MCF 10A (cell line): ENCODE measurements around the gene SLC6A3. TPM values are rescaled to one million over a fixed set of nuclear protein-coding genes. Genes with fewer than 3 reads are reported as not detected.
"Not testable (repeated sequence)": the region's sequence is repeated elsewhere in the genome, so short reads cannot be mapped to it uniquely, and the experiment has no call there.

Source experiments
- BruUV-seq: library from RNA; stranded (reverse); fragments of 400-500 nt; replicated peaks from 2 replicates; lab custom pipeline; 2021; lab: Mats Ljungman, UMichigan
- CTCF ChIA-PET: fragments of 300-600 bp; sonication (Branson Sonifier 250); formaldehyde crosslinking; extraction: SDS; loops from one replicate; lab custom pipeline; 2021; ENCODE audit warnings: antibody characterized with exemption, inconsistent platforms; lab: Yijun Ruan, JAX
- POLR2A ChIA-PET: fragments of 300-600, 350-650 bp; sonication (Branson Sonifier 250); formaldehyde crosslinking; extraction: SDS; loops from one replicate; lab custom pipeline; 2020; ENCODE audit warnings: antibody characterized with exemption, inconsistent platforms; lab: Yijun Ruan, JAX
- DNase-seq: peaks from one replicate; pipeline ENCODE4 v3.0.0-alpha.2; 2018; ENCODE audit not compliant: unreplicated experiment
- H3K27ac Mint-ChIP-seq: one replicate; pipeline ENCODE4 v1.8.0; 2022; ENCODE audit warnings: mild to moderate bottlenecking, low read depth, mixed read lengths; ENCODE audit not compliant: unreplicated experiment
- H3K27me3 Mint-ChIP-seq: one replicate; pipeline ENCODE4 v1.8.0; 2022; ENCODE audit warnings: mixed read lengths; ENCODE audit not compliant: insufficient read depth, unreplicated experiment
- H3K36me3 Mint-ChIP-seq: one replicate; pipeline ENCODE4 v1.8.0; 2022; ENCODE audit warnings: mild to moderate bottlenecking, moderate library complexity, mixed read lengths; ENCODE audit not compliant: insufficient read depth, unreplicated experiment
- H3K4me1 Mint-ChIP-seq: one replicate; pipeline ENCODE4 v1.8.0; 2022; ENCODE audit warnings: mixed read lengths; ENCODE audit not compliant: insufficient read depth, unreplicated experiment
- H3K4me3 Mint-ChIP-seq: one replicate; pipeline ENCODE4 v1.8.0; 2022; ENCODE audit warnings: mild to moderate bottlenecking, moderate library complexity, mixed read lengths; ENCODE audit not compliant: unreplicated experiment
- H3K9me3 Mint-ChIP-seq: one replicate; pipeline ENCODE4 v1.8.0; 2022; ENCODE audit warnings: mixed read lengths; ENCODE audit not compliant: unreplicated experiment
- intact Hi-C: fragments of 100-400 bp; cut with micrococcal nuclease; formaldehyde crosslinking; loops from 2 replicates; pipeline ENCODE4 v1.14.1; 2022
- total RNA-seq: library from RNA; stranded (reverse); gene quantifications from 2 replicates; pipeline ENCODE4 v1.2.3, GENCODE V29; 2022
- TF ChIP-seq, protein P1 (sequence below): fragments of 200-600 bp; IDR thresholded peaks from one replicate; pipeline ENCODE4 v1.8.0; 2022; ENCODE audit warnings: antibody characterized with exemption, mild to moderate bottlenecking; ENCODE audit not compliant: unreplicated experiment

The SLC6A3 gene
- total RNA-seq, 1 experiment from 2014 or later, result not detected

DNA sequence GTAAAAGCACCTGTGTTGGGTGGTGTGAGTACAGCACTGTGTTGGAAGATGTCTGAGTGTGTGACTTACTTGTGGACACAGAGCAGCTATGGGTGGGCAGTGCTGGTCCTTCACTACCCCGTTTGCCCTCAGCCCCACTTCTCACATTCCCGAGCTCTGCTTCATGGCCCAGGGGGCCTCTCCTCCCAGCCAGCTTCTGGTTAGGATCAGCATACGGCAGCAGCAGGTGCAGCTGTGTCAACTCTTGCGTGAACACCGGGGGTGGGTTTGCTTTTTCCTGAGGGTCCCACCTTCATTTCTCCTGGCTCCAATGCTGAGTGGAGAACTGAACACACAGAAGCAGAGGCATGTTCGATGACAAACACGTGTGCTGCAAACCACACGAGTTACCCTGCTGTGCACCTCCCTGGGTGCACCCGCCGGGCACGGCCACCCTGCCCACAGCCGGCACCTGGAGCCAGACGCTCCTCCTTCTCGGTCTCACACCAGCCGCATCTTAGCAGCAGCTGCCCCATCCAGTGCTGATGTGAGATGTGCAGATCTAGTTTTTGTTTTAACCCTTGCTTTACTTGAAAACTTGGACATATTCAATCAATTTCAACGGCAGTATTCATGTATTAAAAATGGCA, 14.9 kb upstream of the SLC6A3 start:
- no peaks in the 10 kb centered on the region for H3K4me1 Mint-ChIP-seq
- TF ChIP-seq, protein P1, sequence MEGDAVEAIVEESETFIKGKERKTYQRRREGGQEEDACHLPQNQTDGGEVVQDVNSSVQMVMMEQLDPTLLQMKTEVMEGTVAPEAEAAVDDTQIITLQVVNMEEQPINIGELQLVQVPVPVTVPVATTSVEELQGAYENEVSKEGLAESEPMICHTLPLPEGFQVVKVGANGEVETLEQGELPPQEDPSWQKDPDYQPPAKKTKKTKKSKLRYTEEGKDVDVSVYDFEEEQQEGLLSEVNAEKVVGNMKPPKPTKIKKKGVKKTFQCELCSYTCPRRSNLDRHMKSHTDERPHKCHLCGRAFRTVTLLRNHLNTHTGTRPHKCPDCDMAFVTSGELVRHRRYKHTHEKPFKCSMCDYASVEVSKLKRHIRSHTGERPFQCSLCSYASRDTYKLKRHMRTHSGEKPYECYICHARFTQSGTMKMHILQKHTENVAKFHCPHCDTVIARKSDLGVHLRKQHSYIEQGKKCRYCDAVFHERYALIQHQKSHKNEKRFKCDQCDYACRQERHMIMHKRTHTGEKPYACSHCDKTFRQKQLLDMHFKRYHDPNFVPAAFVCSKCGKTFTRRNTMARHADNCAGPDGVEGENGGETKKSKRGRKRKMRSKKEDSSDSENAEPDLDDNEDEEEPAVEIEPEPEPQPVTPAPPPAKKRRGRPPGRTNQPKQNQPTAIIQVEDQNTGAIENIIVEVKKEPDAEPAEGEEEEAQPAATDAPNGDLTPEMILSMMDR, result no peak
- no peak overlapping the region for H3K27ac Mint-ChIP-seq
- H3K27me3 Mint-ChIP-seq, result no peaks in the 10 kb centered on the region
- POLR2A ChIA-PET, result no interaction called here
- CTCF ChIA-PET, result interaction anchor here (0.5 to 0.7 kb wide), 2 partner anchors 38 to 256 kb away, joined by 3 read pairs; no protein-coding TSS in a partner anchor
- no peak overlapping the region for H3K4me3 Mint-ChIP-seq
- H3K36me3 Mint-ChIP-seq, result peaks cover 52% of the 10 kb centered on the region
- intact Hi-C loops, result no loop called here
- BruUV-seq, result no TSS peak
- peaks cover 2% of the 10 kb centered on the region for H3K9me3 Mint-ChIP-seq
- DNase-seq, result no peak

DNA sequence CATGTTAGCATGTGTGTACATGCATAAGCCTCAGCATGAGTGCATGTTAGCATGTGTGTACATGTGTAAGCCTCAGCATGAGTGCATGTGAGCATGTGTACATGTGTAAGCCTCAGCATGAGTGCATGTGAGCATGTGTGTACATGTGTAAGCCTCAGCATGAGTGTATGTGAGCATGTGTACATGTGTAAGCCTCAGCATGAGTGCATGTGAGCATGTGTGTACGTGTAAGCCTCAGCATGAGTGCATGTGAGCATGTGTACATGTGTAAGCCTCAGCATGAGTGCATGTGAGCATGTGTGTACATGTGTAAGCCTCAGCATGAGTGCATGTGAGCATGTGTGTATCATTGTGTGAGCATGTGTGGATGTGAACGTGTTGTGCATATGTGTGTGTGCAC, 14.2 kb upstream of the SLC6A3 start:
- CTCF ChIA-PET, DNase-seq, intact Hi-C loops, H3K27me3 Mint-ChIP-seq, H3K4me1 Mint-ChIP-seq, POLR2A ChIA-PET, H3K9me3 Mint-ChIP-seq, H3K4me3 Mint-ChIP-seq, BruUV-seq, H3K27ac Mint-ChIP-seq: not testable (repeated sequence)
- H3K36me3 Mint-ChIP-seq, result peaks cover 51% of the 10 kb centered on the region

DNA sequence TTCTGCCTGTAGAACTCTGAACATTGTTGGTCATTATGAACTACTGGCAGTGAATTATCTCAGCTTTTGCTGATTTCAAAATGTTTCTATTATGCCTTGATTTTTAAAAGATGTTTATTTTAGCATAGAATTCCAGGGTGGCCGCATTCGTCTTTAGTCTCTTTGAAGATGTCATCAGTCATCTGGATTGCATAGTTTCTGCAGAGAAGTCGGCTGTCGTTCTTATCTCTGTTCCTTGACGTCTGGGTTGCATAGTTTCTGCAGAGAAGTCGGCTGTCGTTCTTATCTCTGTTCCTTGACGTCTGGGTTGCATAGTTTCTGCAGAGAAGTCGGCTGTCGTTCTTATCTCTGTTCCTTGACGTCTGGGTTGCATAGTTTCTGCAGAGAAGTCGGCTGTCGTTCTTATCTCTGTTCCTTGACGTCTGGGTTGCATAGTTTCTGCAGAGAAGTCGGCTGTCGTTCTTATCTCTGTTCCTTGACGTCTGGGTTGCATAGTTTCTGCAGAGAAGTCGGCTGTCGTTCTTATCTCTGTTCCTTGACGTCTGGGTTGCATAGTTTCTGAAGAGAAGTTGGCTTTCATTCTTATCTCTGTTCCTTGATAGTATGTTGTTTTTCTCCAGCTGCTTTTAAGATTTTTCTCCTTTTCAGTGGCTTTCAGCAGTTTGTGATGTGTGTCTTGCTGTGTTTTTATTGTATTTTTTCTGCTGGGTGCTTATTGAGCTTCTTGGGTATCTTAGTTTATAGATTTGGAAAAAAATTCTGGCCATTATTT, 11.1 kb upstream of the SLC6A3 start:
- H3K4me1 Mint-ChIP-seq, BruUV-seq, POLR2A ChIA-PET, DNase-seq, H3K27me3 Mint-ChIP-seq, intact Hi-C loops, H3K27ac Mint-ChIP-seq, H3K9me3 Mint-ChIP-seq, H3K4me3 Mint-ChIP-seq: not testable (repeated sequence)
- H3K36me3 Mint-ChIP-seq, result peaks cover 28% of the 10 kb centered on the region
- CTCF ChIA-PET, result interaction anchor here (0.7 kb wide), 1 partner anchor 1287 kb away, joined by 3 read pairs; no protein-coding TSS in a partner anchor

DNA sequence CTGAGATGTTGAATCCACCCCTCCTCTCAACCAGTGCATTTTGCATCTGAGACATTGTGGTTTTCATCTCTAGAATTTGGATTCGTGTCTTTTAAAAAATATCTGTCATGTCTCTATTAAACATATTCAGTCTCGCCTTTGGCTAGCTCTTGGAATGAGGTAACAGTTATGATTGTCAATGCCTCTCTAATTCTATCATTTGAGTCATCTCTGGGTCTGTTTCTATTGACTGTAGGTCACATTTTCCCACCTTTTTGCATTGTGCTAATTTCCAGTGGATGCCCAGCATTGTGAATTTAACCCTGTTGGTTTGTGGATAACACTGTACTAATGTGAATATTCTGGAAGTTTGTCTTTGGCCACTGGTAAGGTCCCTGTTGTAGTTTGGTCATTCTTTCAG, 8.4 kb upstream of the SLC6A3 start:
- Mint-ChIP-seq H3K4me1 (no peaks in the 10 kb centered on the region), H3K9me3 (no peaks in the 10 kb centered on the region), H3K4me3 (no peak overlapping the region), H3K27ac (no peak overlapping the region), H3K27me3 (peaks cover 28% of the 10 kb centered on the region), H3K36me3 (peaks cover 13% of the 10 kb centered on the region)
- no peak for DNase-seq
- no TSS peak for BruUV-seq
- CTCF ChIA-PET, result no interaction called here
- POLR2A ChIA-PET, result no interaction called here
- TF ChIP-seq, protein P1, result no peak
- intact Hi-C loops, result no loop called here

DNA sequence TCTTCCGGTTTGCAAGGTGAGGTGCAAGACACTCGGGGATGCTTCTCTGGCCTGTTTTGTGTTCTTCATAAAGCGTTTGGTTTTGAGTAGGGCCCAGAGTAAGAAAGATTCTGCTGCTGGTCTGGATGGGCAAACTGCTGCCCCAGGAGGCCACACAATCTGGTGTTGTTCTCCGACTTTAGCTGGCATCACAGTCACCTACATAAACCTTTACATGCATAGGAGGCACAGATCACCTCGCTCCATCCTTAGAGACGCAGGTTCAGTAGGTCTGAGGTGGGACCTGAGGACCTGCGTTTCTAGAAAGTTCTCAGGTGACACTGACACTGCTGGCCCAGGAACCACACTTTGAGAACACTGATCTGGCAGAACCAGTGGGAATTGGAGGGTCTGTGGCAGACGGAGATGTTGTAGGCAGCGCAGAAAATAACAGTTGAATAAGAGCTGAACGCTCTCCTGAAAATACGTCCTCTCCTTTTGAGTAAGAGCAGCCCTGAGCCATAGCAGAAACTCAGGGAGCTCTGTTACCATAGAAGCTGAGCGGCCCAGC, 3.9 kb upstream of the SLC6A3 start:
- no peaks in the 10 kb centered on the region for H3K36me3 Mint-ChIP-seq
- no peak overlapping the region for H3K4me3 Mint-ChIP-seq
- TF ChIP-seq, protein P1, result no peak
- H3K9me3 Mint-ChIP-seq, result no peaks in the 10 kb centered on the region
- no TSS peak for BruUV-seq
- POLR2A ChIA-PET, result no interaction called here
- no peaks in the 10 kb centered on the region for H3K4me1 Mint-ChIP-seq
- no peak overlapping the region for H3K27ac Mint-ChIP-seq
- peaks cover 45% of the 10 kb centered on the region for H3K27me3 Mint-ChIP-seq
- intact Hi-C loops, result no loop called here
- DNase-seq, result no peak
- CTCF ChIA-PET, result no interaction called here
